ENCODE data around the gene FAM151A. TPM values are rescaled to one million over a fixed set of nuclear protein-coding genes. Genes with fewer than 3 reads are reported as not detected.

The FAM151A gene
- total RNA-seq, 6 experiments from 2014 or later = not detected

GRCh38 chr1:54627196-54627595 is 3.9 kb upstream of the FAM151A start:
- no peak overlapping the region for H3K4me3 Mint-ChIP-seq
- H3K9me3 Mint-ChIP-seq = no peaks in the 10 kb centered on the region
- no peak for DNase-seq
- no peak for TF ChIP-seq CTCF (IDR thresholded peaks at IDR 0.05)
- no peak overlapping the region for H3K27ac Mint-ChIP-seq
- H3K27me3 Mint-ChIP-seq (ENCODE audit: insufficient read depth) = peaks cover 40% of the 10 kb centered on the region
- H3K36me3 Mint-ChIP-seq (ENCODE audit: low read depth) = no peaks in the 10 kb centered on the region
- H3K4me1 Mint-ChIP-seq (ENCODE audit: low read depth) = no peaks in the 10 kb centered on the region

DNA sequence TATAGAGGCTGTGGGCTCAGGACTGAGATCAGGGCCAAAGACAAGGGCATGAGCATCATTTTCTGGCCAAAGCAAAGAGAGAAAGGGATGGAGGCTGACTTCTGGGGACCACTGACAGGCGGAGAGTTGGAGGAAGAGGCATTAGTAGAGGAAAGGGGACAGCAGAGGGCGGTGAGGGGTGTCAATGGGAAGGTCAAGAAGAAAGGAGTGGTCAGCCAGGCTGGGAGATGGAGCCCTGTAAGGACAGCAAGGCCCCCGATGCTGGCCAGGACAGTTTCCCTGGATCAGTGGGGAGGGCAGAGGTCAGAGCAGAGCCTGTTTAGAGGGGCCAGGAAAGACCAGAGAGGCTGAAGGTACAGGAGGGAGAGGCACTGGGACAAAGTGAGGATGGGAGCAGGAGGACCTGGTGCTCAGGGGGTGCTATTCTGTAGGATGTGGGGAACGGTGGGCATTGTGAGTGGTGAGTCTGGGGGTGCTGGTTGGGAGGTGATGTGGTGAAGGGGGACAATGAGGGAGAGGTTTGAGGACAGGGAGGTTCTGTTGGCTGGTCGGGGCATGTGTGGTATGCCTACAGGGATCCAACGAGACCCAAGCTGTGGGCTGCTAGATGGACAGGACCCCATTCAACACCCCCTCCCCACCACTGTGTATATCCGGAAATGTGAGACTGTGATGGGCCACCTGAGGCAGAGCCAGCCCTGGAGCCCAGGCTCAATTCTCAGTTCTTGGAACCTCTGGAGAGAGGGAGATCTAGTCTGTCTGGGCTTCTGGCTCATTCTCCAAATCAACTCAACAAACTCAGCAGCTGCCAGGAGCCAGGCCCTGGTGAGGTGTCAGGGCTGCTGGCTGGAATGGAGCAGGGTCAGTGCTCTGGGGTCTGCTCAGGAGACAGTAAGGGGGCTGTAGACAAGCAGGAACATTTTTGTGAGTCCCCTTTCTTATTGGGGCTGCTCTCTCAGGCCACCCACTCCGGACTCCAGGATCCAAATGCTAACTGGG is 1.4 kb upstream of the FAM151A start:
- Mint-ChIP-seq H3K4me3 (no peak overlapping the region), H3K27ac (no peak overlapping the region), H3K27me3 (ENCODE audit: insufficient read depth) (peaks cover 41% of the 10 kb centered on the region), H3K36me3 (ENCODE audit: low read depth) (no peaks in the 10 kb centered on the region), H3K9me3 (no peaks in the 10 kb centered on the region), H3K4me1 (ENCODE audit: low read depth) (no peaks in the 10 kb centered on the region)
- no peak for DNase-seq
- no peak for TF ChIP-seq CTCF (IDR thresholded peaks at IDR 0.05)

- DNase-seq = no peak
- Mint-ChIP-seq H3K9me3 (no peaks in the 10 kb centered on the region), H3K36me3 (ENCODE audit: low read depth) (no peaks in the 10 kb centered on the region), H3K4me3 (no peak overlapping the region), H3K27ac (no peak overlapping the region), H3K27me3 (ENCODE audit: insufficient read depth) (peaks cover 50% of the 10 kb centered on the region), H3K4me1 (ENCODE audit: low read depth) (no peaks in the 10 kb centered on the region)
- TF ChIP-seq CTCF (IDR thresholded peaks at IDR 0.05) = no peak
Observed at GRCh38 chr1:54619749-54620148, 3.6 kb downstream of the FAM151A start.

GRCh38 chr1:54615531-54616279 is 7.6 kb downstream of the FAM151A start:
- no peaks in the 10 kb centered on the region for H3K9me3 Mint-ChIP-seq
- H3K27ac Mint-ChIP-seq = no peak overlapping the region
- H3K36me3 Mint-ChIP-seq (ENCODE audit: low read depth) = no peaks in the 10 kb centered on the region
- peaks cover 6% of the 10 kb centered on the region; the same call in 1 of the 2 replicates for H3K4me1 Mint-ChIP-seq (ENCODE audit: low read depth)
- no peak for TF ChIP-seq CTCF (IDR thresholded peaks at IDR 0.05)
- H3K4me3 Mint-ChIP-seq = no peak overlapping the region
- H3K27me3 Mint-ChIP-seq (ENCODE audit: insufficient read depth) = peaks cover 34% of the 10 kb centered on the region
- DNase-seq = no peak

DNA sequence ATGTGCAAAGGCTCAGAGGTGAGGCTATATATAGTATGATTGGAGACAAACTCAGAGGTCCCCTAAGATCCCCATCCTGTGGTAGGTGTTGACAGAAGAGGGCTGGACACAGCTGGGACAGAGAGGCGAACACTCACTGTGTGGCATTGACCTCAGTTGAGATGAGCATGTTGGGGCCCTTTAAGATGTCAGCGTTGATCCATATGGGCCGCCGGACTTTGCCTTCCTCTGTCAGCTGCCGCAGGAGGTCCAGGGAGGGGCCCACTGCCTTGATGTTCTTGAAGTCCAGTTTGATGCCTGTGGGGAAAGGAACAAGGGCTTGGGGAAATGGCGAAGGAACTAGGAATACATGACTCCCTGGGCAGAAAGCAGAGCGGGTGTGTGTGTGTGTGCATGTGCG is 8.8 kb downstream of the FAM151A start:
- no peak for DNase-seq
- Mint-ChIP-seq H3K9me3 (no peaks in the 10 kb centered on the region), H3K27ac (no peak overlapping the region), H3K4me3 (no peak overlapping the region), H3K4me1 (ENCODE audit: low read depth) (peaks cover 6% of the 10 kb centered on the region; the same call in 1 of the 2 replicates), H3K27me3 (ENCODE audit: insufficient read depth) (peaks cover 30% of the 10 kb centered on the region), H3K36me3 (ENCODE audit: low read depth) (no peaks in the 10 kb centered on the region)
- no peak for TF ChIP-seq CTCF (IDR thresholded peaks at IDR 0.05)
